ENCODE data around the gene ARSG. TPM values are rescaled to one million over a fixed set of nuclear protein-coding genes. Genes with fewer than 3 reads are reported as not detected.

Gene ARSG
- polyA plus RNA-seq, 3 donors, result 15.5 to 19.3 (median 19.2) TPM

DNA sequence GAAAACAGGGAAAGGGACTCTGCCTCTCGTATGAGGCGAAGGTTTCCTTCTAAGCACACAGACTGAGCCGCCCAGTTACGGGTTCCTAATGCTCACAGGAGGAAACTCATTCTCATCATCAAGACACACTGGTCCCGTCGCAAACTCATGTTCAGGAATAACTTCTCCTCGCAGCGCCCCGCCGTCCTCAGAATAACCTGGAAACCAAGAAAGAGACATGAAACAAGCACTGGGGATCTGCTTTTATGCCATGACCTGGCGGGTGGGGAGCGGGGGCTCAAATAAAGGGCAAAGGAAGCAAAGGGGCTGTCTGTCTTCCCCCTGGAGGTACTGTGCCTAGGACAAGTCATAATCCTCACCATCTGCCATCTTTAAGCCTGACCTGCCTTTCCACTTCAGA, 134.7 kb downstream of the ARSG start:
- no peak overlapping the region for H3K27ac ChIP-seq (ENCODE audit: low read depth in 1 of 2, low read length in 2 of 2)
- H3K4me3 ChIP-seq (replicated peaks in 1 of 3; ENCODE audit: low read depth in 2 of 3, low read length in 3 of 3), result no peak overlapping the region
- no peaks in the 10 kb centered on the region for H3K79me2 ChIP-seq (ENCODE audit: insufficient read depth, low read length)
- H3K9ac ChIP-seq (ENCODE audit: insufficient read depth, low read length, poor library complexity, severe bottlenecking), result no peak overlapping the region
- H3K9me3 Mint-ChIP-seq, result peaks cover 0 to 2% (median 0%) of the 10 kb centered on the region in 7 donors
- no peak overlapping the region for H2AFZ ChIP-seq (ENCODE audit: insufficient read depth, low read depth, low read length, poor library complexity, severe bottlenecking)
- no peaks in the 10 kb centered on the region for H3K4me1 ChIP-seq (ENCODE audit: control insufficient read depth in 1 of 2, insufficient read depth in 2 of 2, low read length in 2 of 2)
- H3K4me2 ChIP-seq (replicated peaks; ENCODE audit: extremely low read depth, low read length, poor library complexity, severe bottlenecking), result no peak overlapping the region
- H4K20me1 ChIP-seq (ENCODE audit: insufficient read depth, low read length), result no peaks in the 10 kb centered on the region
- H3K4me1 Mint-ChIP-seq, result no peaks in the 10 kb centered on the region
- no peaks in the 10 kb centered on the region for H3K9me3 ChIP-seq (replicated peaks in 1 of 2; ENCODE audit: control insufficient read depth in 1 of 2, insufficient read depth in 1 of 2, low read length in 2 of 2)
- WGBS (ENCODE audit: insufficient coverage), result 93% methylated on average over 6 of the region's 12 CpGs
- H3K4me3 Mint-ChIP-seq, result no peak overlapping the region
- no peak overlapping the region for H3K27ac Mint-ChIP-seq
- DNase-seq, result no peak
- TF ChIP-seq, protein P1, sequence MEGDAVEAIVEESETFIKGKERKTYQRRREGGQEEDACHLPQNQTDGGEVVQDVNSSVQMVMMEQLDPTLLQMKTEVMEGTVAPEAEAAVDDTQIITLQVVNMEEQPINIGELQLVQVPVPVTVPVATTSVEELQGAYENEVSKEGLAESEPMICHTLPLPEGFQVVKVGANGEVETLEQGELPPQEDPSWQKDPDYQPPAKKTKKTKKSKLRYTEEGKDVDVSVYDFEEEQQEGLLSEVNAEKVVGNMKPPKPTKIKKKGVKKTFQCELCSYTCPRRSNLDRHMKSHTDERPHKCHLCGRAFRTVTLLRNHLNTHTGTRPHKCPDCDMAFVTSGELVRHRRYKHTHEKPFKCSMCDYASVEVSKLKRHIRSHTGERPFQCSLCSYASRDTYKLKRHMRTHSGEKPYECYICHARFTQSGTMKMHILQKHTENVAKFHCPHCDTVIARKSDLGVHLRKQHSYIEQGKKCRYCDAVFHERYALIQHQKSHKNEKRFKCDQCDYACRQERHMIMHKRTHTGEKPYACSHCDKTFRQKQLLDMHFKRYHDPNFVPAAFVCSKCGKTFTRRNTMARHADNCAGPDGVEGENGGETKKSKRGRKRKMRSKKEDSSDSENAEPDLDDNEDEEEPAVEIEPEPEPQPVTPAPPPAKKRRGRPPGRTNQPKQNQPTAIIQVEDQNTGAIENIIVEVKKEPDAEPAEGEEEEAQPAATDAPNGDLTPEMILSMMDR (IDR thresholded peaks at IDR 0.05), result no peak
- H3K27me3 ChIP-seq (ENCODE audit: control insufficient read depth in 2 of 2, insufficient read depth in 2 of 2, low read length in 2 of 2), result no peaks in the 10 kb centered on the region
- H3K27me3 Mint-ChIP-seq (ENCODE audit: low read depth in 3 of 3), result peaks cover 0 to 4% (median 2%) of the 10 kb centered on the region in 3 donors
- peaks cover 72 to 90% of the 10 kb centered on the region in 2 donors for H3K36me3 Mint-ChIP-seq
- intact Hi-C loops (cut with micrococcal nuclease), result no loop called here
- H3K36me3 ChIP-seq (replicated peaks in 1 of 2; ENCODE audit: control insufficient read depth in 1 of 2, insufficient read depth in 2 of 2, low read length in 2 of 2), result peaks cover 63 to 93% of the 10 kb centered on the region in 2 donors

DNA sequence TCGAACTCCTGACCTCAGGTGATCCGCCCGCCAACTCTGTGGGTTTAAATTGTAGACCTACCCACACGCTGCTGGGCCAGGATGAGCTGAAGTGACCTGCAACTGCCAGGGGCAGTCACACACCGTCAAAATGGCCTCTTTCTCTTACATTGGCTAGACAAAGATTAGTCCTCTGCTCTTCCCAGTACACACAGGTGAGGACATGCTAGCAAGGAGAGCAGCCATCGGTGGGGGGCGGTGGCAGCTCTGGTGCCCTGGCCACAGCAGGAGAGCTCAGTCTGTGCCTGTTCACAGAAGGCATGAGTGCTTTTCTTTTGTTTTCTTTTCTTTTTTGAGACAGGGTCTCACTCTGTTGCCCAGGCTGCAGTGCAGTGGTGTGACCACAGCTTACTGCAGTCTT, 136.3 kb downstream of the ARSG start:
- H4K20me1 ChIP-seq (ENCODE audit: insufficient read depth, low read length), result no peaks in the 10 kb centered on the region
- peaks cover 82 to 92% of the 10 kb centered on the region in 2 donors for H3K36me3 Mint-ChIP-seq
- TF ChIP-seq, protein P1 (IDR thresholded peaks at IDR 0.05), result no peak
- H3K36me3 ChIP-seq (replicated peaks in 1 of 2; ENCODE audit: control insufficient read depth in 1 of 2, insufficient read depth in 2 of 2, low read length in 2 of 2), result peaks cover 72 to 98% of the 10 kb centered on the region in 2 donors
- no peak overlapping the region for H3K4me2 ChIP-seq (replicated peaks; ENCODE audit: extremely low read depth, low read length, poor library complexity, severe bottlenecking)
- H3K4me1 ChIP-seq (ENCODE audit: control insufficient read depth in 1 of 2, insufficient read depth in 2 of 2, low read length in 2 of 2), result no peaks in the 10 kb centered on the region
- no peaks in the 10 kb centered on the region for H3K4me1 Mint-ChIP-seq
- H3K9ac ChIP-seq (ENCODE audit: insufficient read depth, low read length, poor library complexity, severe bottlenecking), result no peak overlapping the region
- H3K9me3 Mint-ChIP-seq, result peaks cover 0 to 2% (median 0%) of the 10 kb centered on the region in 7 donors
- H3K27ac ChIP-seq (ENCODE audit: low read depth in 1 of 2, low read length in 2 of 2), result no peak overlapping the region
- H2AFZ ChIP-seq (ENCODE audit: insufficient read depth, low read depth, low read length, poor library complexity, severe bottlenecking), result no peak overlapping the region
- no peak overlapping the region for H3K4me3 Mint-ChIP-seq
- no peaks in the 10 kb centered on the region for H3K79me2 ChIP-seq (ENCODE audit: insufficient read depth, low read length)
- WGBS (ENCODE audit: insufficient coverage), result 97% methylated on average over 7 of the region's 7 CpGs
- DNase-seq, result no peak
- no peak overlapping the region for H3K4me3 ChIP-seq (replicated peaks in 1 of 3; ENCODE audit: low read depth in 2 of 3, low read length in 3 of 3)
- H3K27me3 ChIP-seq (ENCODE audit: control insufficient read depth in 2 of 2, insufficient read depth in 2 of 2, low read length in 2 of 2), result no peaks in the 10 kb centered on the region
- peaks cover 0 to 5% (median 4%) of the 10 kb centered on the region in 3 donors for H3K27me3 Mint-ChIP-seq (ENCODE audit: low read depth in 3 of 3)
- no peak overlapping the region for H3K27ac Mint-ChIP-seq
- no peaks in the 10 kb centered on the region for H3K9me3 ChIP-seq (replicated peaks in 1 of 2; ENCODE audit: control insufficient read depth in 1 of 2, insufficient read depth in 1 of 2, low read length in 2 of 2)
- intact Hi-C loops (cut with micrococcal nuclease), result no loop called here
